Measurements from ENCODE around the gene MBTPS1. TPM values are rescaled to one million over a fixed set of nuclear protein-coding genes. Genes with fewer than 3 reads are reported as not detected.

MBTPS1 gene
- total and polyA plus RNA-seq, 9 donors: 73.8 to 122 (median 90.3) TPM

GRCh38 chr16:84040226-84040822, 76.4 kb downstream of the MBTPS1 start:
- Histone ChIP-seq H3K27ac (no peak overlapping the region), H3K4me1 (ENCODE audit: insufficient read depth) (no peaks in the 10 kb centered on the region), H3K4me3 (no peak overlapping the region), H3K36me3 (no peaks in the 10 kb centered on the region), H3K9me3 (no peaks in the 10 kb centered on the region), H3K27me3 (no peaks in the 10 kb centered on the region)
- TF ChIP-seq, protein P1, sequence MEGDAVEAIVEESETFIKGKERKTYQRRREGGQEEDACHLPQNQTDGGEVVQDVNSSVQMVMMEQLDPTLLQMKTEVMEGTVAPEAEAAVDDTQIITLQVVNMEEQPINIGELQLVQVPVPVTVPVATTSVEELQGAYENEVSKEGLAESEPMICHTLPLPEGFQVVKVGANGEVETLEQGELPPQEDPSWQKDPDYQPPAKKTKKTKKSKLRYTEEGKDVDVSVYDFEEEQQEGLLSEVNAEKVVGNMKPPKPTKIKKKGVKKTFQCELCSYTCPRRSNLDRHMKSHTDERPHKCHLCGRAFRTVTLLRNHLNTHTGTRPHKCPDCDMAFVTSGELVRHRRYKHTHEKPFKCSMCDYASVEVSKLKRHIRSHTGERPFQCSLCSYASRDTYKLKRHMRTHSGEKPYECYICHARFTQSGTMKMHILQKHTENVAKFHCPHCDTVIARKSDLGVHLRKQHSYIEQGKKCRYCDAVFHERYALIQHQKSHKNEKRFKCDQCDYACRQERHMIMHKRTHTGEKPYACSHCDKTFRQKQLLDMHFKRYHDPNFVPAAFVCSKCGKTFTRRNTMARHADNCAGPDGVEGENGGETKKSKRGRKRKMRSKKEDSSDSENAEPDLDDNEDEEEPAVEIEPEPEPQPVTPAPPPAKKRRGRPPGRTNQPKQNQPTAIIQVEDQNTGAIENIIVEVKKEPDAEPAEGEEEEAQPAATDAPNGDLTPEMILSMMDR (IDR thresholded peaks at IDR 0.05): no peak
- TF ChIP-seq POLR2A (IDR thresholded peaks at IDR 0.05) (no peak), EP300 (IDR thresholded peaks at IDR 0.05) (no peak)
- DNase-seq: no peak
- WGBS, 3 donors: 70 to 86% (median 72%) methylated on average over 14 of the region's 14 CpGs
- intact Hi-C loops (cut with DNase I): no loop called here

GRCh38 chr16:84039696-84040095, 77.0 kb downstream of the MBTPS1 start:
- H3K4me1 ChIP-seq (ENCODE audit: insufficient read depth): no peaks in the 10 kb centered on the region
- no peaks in the 10 kb centered on the region for H3K36me3 ChIP-seq
- WGBS, 3 donors: 92 to 94% (median 92%) methylated on average over 12 of the region's 12 CpGs
- H3K27ac ChIP-seq: no peak overlapping the region
- no peak overlapping the region for H3K4me3 ChIP-seq
- no peaks in the 10 kb centered on the region for H3K27me3 ChIP-seq
- H3K9me3 ChIP-seq: no peaks in the 10 kb centered on the region
- intact Hi-C loops (cut with DNase I): no loop called here
- TF ChIP-seq EP300 (IDR thresholded peaks at IDR 0.05) (no peak), POLR2A (IDR thresholded peaks at IDR 0.05) (no peak)
- TF ChIP-seq, protein P1 (IDR thresholded peaks at IDR 0.05): no peak
- DNase-seq: no peak

GRCh38 chr16:84038469-84038868, 78.3 kb downstream of the MBTPS1 start:
- Histone ChIP-seq H3K27me3 (no peaks in the 10 kb centered on the region), H3K27ac (no peak overlapping the region), H3K4me3 (no peak overlapping the region), H3K9me3 (no peaks in the 10 kb centered on the region), H3K36me3 (no peaks in the 10 kb centered on the region), H3K4me1 (ENCODE audit: insufficient read depth) (no peaks in the 10 kb centered on the region)
- intact Hi-C loops (cut with DNase I): no loop called here
- WGBS, 3 donors: 89 to 93% (median 91%) methylated on average over 12 of the region's 12 CpGs
- no peak for DNase-seq
- no peak for TF ChIP-seq EP300 (IDR thresholded peaks at IDR 0.05)
- TF ChIP-seq, protein P1 (IDR thresholded peaks at IDR 0.05): no peak
- TF ChIP-seq POLR2A (IDR thresholded peaks at IDR 0.05): no peak

DNA sequence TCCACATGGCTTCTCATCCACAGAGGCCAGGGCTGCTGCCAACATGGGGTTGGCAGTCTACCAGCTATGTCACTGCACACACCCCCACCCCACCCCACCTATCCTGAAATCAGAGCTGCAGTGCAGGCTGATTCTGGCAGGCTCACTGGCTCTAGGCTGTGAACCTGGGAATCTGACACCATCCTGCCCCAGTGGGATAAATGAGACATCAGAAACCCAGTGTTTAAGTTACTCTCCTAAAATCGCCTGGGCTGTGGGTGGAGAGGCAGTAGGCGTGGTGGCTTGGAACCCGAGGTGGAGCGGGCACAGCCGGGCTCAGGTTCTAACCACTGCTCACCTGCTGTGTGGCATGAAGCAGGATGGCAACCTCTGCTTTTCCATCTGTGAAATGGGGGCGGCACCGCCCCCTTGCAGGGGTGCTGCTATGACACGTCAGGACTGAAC, 79.7 kb downstream of the MBTPS1 start:
- no peak for DNase-seq
- 80 to 94% (median 87%) methylated on average over 8 of the region's 8 CpGs for WGBS, 3 donors
- H3K27ac ChIP-seq: no peak overlapping the region
- H3K4me3 ChIP-seq: no peak overlapping the region
- TF ChIP-seq EP300 (IDR thresholded peaks at IDR 0.05) (no peak), POLR2A (IDR thresholded peaks at IDR 0.05) (no peak)
- TF ChIP-seq, protein P1 (IDR thresholded peaks at IDR 0.05): no peak
- H3K9me3 ChIP-seq: no peaks in the 10 kb centered on the region
- H3K4me1 ChIP-seq (ENCODE audit: insufficient read depth): no peaks in the 10 kb centered on the region
- no peaks in the 10 kb centered on the region for H3K27me3 ChIP-seq
- intact Hi-C loops (cut with DNase I): no loop called here
- no peaks in the 10 kb centered on the region for H3K36me3 ChIP-seq

All from ovary (tissue), 9 donors.